ENCODE results near the gene WAPL. TPM values are rescaled to one million over a fixed set of nuclear protein-coding genes. Genes with fewer than 3 reads are reported as not detected.

The WAPL gene
- total and polyA plus RNA-seq, 2 of the 13 experiments (the other 11 are each of a cell fraction or from before 2014, with no cell fraction given), result 13.2 to 43.5 TPM

DNA sequence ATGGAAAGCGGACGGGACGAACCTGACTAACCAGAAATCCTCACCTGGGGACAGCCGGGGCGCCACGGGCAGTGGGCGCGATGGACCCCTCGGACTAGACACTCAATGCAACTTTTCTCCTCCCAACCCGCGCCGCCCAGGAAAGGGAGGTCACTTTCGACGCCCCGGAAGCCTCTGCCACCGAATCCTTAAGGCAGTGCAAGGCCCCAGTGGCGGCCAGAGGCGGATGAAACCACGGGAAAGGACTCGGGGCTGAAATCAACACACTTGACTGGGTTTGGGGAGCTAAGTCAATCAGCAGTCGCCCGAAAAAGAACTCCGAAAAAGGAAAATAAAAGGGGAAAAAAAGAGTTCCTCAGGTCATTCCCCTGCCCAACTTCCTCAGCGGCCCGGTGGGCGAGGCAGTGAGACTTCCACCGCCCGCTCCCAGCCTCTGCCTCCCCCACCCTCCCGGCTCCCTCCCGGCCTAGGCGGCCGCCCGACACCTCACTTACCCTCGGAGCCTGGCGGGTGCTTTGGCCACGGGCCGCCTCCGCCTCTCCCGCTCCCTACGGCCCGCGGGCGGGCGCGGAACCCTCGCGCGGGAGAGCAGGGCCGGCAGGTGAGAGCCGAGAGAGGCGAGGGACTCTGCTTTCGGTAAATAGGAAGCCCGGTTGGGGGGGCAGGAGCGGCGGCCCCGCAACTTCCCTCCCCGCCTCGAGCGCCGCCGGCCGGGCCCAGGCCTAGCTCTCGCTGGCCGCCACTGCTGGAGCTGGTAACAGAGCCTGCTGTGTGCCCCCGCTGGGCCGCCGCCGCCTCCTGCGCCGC lies 518 bp downstream of the WAPL start (continued):
- TF ChIP-seq ZNF34 (CRISPR knock-in tag; IDR thresholded peaks at IDR 0.05; ENCODE audit: borderline replicate concordance) (no peak), GATAD2A (CRISPR knock-in tag; IDR thresholded peaks at IDR 0.05) (0 out of 2 replicates have a peak, but pooled peaks have one; percentile 14), ZNF775 (CRISPR knock-in tag; IDR thresholded peaks at IDR 0.05; ENCODE audit: borderline replicate concordance) (no peak), PHF21A (CRISPR knock-in tag; IDR thresholded peaks at IDR 0.05) (peak; percentile 2; the same call in 1 of the 2 replicates), ZNF501 (CRISPR knock-in tag; IDR thresholded peaks at IDR 0.05) (no peak), GLI4 (CRISPR knock-in tag; IDR thresholded peaks at IDR 0.05; ENCODE audit: borderline replicate concordance) (no peak), PLRG1 (conservative IDR thresholded peaks at IDR 0.05) (no peak), RXRB (CRISPR knock-in tag; IDR thresholded peaks at IDR 0.05; ENCODE audit: borderline replicate concordance) (no peak), SOX6 (IDR thresholded peaks at IDR 0.05) (no peak), SOX6 (CRISPR knock-in tag; IDR thresholded peaks at IDR 0.05) (no peak), ZNF136 (CRISPR knock-in tag; IDR thresholded peaks at IDR 0.05; ENCODE audit: low read depth) (no peak), REXO4 (CRISPR knock-in tag; IDR thresholded peaks at IDR 0.05; ENCODE audit: borderline replicate concordance) (no peak), ZNF776 (CRISPR knock-in tag; IDR thresholded peaks at IDR 0.05) (no peak), ZNF773 (CRISPR knock-in tag; IDR thresholded peaks at IDR 0.05; ENCODE audit: borderline replicate concordance) (no peak), ZNF484 (CRISPR knock-in tag; IDR thresholded peaks at IDR 0.05; ENCODE audit: borderline replicate concordance, low read depth) (no peak)
- TF ChIP-seq, protein P1, sequence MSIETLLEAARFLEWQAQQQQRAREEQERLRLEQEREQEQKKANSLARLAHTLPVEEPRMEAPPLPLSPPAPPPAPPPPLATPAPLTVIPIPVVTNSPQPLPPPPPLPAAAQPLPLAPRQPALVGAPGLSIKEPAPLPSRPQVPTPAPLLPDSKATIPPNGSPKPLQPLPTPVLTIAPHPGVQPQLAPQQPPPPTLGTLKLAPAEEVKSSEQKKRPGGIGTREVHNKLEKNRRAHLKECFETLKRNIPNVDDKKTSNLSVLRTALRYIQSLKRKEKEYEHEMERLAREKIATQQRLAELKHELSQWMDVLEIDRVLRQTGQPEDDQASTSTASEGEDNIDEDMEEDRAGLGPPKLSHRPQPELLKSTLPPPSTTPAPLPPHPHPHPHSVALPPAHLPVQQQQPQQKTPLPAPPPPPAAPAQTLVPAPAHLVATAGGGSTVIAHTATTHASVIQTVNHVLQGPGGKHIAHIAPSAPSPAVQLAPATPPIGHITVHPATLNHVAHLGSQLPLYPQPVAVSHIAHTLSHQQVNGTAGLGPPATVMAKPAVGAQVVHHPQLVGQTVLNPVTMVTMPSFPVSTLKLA (IDR thresholded peaks at IDR 0.05), result no peak
- TF ChIP-seq, protein P2, sequence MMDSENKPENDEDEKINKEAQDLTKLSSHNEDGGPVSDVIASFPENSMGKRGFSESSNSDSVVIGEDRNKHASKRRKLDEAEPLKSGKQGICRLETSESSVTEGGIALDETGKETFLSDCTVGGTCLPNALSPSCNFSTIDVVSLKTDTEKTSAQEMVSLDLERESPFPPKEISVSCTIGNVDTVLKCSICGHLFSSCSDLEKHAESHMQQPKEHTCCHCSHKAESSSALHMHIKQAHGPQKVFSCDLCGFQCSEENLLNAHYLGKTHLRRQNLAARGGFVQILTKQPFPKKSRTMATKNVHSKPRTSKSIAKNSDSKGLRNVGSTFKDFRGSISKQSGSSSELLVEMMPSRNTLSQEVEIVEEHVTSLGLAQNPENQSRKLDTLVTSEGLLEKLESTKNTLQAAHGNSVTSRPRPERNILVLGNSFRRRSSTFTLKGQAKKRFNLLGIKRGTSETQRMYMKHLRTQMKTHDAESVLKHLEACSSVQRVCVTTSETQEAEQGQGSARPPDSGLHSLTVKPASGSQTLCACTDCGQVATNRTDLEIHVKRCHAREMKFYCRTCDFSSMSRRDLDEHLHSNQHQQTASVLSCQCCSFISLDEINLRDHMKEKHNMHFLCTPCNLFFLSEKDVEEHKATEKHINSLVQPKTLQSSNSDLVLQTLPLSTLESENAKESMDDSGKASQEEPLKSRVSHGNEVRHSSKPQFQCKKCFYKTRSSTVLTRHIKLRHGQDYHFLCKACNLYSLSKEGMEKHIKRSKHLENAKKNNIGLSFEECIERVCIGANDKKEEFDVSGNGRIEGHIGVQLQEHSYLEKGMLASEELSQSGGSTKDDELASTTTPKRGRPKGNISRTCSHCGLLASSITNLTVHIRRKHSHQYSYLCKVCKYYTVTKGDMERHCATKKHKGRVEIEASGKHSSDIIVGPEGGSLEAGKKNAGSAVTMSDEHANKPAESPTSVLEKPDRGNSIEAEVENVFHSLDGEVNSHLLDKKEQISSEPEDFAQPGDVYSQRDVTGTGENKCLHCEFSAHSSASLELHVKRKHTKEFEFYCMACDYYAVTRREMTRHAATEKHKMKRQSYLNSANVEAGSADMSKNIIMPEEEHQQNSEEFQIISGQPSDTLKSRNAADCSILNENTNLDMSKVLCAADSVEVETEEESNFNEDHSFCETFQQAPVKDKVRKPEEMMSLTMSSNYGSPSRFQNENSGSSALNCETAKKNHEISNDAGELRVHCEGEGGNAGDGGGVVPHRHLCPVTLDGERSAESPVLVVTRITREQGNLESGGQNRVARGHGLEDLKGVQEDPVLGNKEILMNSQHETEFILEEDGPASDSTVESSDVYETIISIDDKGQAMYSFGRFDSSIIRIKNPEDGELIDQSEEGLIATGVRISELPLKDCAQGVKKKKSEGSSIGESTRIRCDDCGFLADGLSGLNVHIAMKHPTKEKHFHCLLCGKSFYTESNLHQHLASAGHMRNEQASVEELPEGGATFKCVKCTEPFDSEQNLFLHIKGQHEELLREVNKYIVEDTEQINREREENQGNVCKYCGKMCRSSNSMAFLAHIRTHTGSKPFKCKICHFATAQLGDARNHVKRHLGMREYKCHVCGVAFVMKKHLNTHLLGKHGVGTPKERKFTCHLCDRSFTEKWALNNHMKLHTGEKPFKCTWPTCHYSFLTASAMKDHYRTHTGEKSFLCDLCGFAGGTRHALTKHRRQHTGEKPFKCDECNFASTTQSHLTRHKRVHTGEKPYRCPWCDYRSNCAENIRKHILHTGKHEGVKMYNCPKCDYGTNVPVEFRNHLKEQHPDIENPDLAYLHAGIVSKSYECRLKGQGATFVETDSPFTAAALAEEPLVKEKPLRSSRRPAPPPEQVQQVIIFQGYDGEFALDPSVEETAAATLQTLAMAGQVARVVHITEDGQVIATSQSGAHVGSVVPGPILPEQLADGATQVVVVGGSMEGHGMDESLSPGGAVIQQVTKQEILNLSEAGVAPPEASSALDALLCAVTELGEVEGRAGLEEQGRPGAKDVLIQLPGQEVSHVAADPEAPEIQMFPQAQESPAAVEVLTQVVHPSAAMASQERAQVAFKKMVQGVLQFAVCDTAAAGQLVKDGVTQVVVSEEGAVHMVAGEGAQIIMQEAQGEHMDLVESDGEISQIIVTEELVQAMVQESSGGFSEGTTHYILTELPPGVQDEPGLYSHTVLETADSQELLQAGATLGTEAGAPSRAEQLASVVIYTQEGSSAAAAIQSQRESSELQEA (CRISPR knock-in tag; IDR thresholded peaks at IDR 0.05; ENCODE audit: not compliant biosample characterization), result peak; percentile 3
- TF ChIP-seq, protein P3, sequence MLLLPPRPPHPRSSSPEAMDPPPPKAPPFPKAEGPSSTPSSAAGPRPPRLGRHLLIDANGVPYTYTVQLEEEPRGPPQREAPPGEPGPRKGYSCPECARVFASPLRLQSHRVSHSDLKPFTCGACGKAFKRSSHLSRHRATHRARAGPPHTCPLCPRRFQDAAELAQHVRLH (CRISPR knock-in tag; IDR thresholded peaks at IDR 0.05; ENCODE audit: borderline replicate concordance, low read depth), result no peak
- TF ChIP-seq, protein P4, sequence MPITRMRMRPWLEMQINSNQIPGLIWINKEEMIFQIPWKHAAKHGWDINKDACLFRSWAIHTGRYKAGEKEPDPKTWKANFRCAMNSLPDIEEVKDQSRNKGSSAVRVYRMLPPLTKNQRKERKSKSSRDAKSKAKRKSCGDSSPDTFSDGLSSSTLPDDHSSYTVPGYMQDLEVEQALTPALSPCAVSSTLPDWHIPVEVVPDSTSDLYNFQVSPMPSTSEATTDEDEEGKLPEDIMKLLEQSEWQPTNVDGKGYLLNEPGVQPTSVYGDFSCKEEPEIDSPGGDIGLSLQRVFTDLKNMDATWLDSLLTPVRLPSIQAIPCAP (CRISPR knock-in tag; IDR thresholded peaks at IDR 0.05; ENCODE audit: low read depth), result no peak
